ENCODE data around the gene PKLR. TPM values are rescaled to one million over a fixed set of nuclear protein-coding genes. Genes with fewer than 3 reads are reported as not detected.

The PKLR gene
- total RNA-seq, 1 donor from 2014 or later, result not detected

DNA sequence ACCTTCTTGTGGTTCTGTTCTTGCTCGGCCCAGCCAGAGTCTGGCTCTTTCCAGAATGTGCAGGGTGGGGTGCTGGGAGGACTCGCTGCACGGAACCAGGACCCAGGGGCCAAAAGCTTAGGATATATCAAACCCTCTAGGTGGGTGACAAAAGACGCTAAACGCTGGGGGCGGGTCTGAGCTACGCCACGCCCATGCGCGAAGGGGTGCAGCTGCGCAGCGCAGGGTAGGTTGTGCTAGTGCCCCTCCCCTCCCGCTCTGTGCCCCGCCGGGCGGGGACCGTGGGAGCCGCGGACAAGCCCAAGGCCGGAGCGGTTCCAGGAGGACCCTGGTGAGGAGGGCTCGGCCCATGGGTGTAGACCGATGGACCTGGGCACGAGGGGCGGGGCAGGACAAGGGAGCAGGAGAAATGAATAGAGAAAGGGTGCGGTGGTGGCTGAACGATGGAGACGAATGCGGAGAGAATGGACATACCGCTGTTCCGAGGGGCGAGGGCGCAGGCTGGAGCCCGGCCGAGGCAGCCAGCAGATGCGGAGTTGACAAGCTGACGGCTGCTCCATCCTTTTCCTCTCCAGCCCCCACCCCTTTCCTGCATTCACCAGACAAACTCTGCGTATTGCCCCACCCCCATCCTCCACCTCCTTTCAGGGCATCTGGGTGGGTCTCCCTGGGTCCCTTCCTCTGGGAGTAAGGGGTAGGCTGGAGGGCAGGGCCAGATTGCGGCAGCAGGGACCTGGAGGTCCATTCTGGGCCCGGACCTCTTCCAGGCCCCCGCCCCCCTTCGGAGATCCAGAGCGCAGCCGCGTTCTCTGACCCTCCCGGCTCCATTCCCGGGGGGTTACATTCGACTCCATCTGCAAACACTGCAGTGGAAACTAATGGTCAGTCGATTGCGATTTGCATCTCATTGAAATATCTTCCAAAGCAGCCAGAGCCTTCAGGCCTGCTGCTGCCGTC lies 19.7 kb upstream of the PKLR start, which contains the start of gene RUSC1:
Gene RUSC1 (plus strand): TSS at position 234 of the 957 bp plus-strand sequence. CDS start 880 bp downstream, outside the sequence.
- intact Hi-C loops (cut with DNase I), result loop anchor here (5.0 kb wide), 2 partner anchors 44 to 69 kb away; partner anchors contain the start of gene HCN3
- ATAC-seq (ENCODE audit: poor library complexity) (peak; percentile 51), DNase-seq (peak; percentile 94)

DNA sequence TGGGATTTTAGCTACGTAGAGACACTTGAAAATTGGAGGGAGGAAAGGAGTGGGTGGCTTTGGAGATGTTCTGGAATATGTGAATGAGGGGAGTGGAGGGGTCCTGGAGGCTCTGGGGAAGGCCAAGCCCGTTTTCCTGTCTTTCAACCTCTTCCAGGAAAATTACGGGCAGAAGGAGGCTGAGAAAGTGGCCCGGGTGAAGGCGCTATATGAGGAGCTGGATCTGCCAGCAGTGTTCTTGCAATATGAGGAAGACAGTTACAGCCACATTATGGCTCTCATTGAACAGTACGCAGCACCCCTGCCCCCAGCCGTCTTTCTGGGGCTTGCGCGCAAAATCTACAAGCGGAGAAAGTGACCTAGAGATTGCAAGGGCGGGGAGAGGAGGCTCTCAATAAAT lies 19.0 kb upstream of the PKLR start:
- no peak for DNase-seq
- intact Hi-C loops (cut with DNase I), result loop anchor here (5.0 kb wide), 2 partner anchors 43 to 68 kb away; partner anchors contain the start of gene HCN3
- no peak for ATAC-seq (ENCODE audit: poor library complexity)

- ATAC-seq (ENCODE audit: poor library complexity), result no peak
- intact Hi-C loops (cut with DNase I), result no loop called here
- DNase-seq, result no peak
Observed at GRCh38 chr1:155319536-155319935, 18.3 kb upstream of the PKLR start.

GRCh38 chr1:155318082-155318481 lies 16.8 kb upstream of the PKLR start:
- DNase-seq, result no peak
- no peak for ATAC-seq (ENCODE audit: poor library complexity)
- intact Hi-C loops (cut with DNase I), result no loop called here

GRCh38 chr1:155316922-155317321 lies 15.7 kb upstream of the PKLR start:
- ATAC-seq (ENCODE audit: poor library complexity) (no peak), DNase-seq (no peak)
- intact Hi-C loops (cut with DNase I), result no loop called here

GRCh38 chr1:155313261-155313660 lies 12.0 kb upstream of the PKLR start:
- no peak for ATAC-seq (ENCODE audit: poor library complexity)
- intact Hi-C loops (cut with DNase I), result no loop called here
- DNase-seq, result no peak

DNA sequence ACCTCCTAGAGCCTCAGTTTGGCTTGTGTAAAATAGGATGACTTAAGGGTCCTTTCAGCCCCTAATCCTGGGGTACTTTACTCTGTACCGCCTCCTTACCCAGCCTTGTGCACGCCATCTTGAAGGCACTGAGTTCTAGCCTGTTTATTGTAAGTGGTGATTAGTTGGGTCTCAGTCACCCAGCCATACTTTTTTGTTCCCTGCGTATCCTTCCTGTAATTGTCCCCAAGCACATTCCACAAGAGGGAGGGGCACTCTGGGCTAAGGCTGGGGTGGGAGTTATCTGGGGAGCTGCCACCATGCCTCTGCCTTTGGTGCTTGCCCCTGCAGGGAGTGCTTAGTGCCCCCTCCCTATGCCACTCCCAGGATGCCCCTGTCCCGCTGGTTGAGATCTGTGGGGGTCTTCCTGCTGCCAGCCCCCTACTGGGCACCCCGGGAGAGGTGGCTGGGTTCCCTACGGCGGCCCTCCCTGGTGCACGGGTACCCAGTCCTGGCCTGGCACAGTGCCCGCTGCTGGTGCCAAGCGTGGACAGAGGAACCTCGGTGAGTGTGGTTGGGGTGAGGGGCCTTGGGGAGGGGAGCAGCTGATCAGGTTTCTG lies 8.3 kb upstream of the PKLR start:
- intact Hi-C loops (cut with DNase I), result no loop called here
- no peak for ATAC-seq (ENCODE audit: poor library complexity)
- peak; percentile 65 for DNase-seq

GRCh38 chr1:155308493-155309422 lies 7.5 kb upstream of the PKLR start, which contains the start of gene FDPS:
Gene FDPS (plus strand): TSS chr1:155308866. CDS start chr1:155309790, 924 bp downstream.
- intact Hi-C loops (cut with DNase I), result no loop called here
- peak; percentile 100 for ATAC-seq (ENCODE audit: poor library complexity)
- DNase-seq, result peak; percentile 99

DNA sequence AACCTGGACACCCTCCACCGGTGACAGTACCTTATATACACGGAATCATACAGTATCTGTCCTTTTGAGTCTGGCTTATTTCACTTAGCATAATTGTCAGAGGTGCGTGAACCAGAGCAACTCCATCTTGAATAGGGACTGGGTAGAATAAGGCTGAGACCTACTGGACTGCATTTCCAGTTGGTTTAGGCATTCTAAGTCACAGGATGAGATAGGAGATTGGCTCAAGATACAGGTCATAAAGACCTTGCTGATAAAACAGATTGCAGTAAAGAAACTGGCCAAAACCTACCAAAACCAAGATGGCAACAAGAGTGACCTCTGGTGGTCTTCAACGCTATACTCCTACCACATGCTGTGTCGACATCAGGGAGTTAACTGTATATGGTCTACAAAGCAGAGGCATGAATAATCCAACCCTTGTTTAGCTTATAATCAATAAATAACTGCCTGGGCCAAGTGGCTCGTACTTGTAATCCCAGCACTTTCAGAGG lies 6.1 kb upstream of the PKLR start:
- intact Hi-C loops (cut with DNase I), result no loop called here

GRCh38 chr1:155305881-155306391 lies 4.7 kb upstream of the PKLR start:
- ATAC-seq (ENCODE audit: poor library complexity), result no peak
- DNase-seq, result no peak
- intact Hi-C loops (cut with DNase I), result no loop called here

More for the DNA sequence above, 6.1 kb upstream of the PKLR start:
- DNase-seq (no peak), ATAC-seq (ENCODE audit: poor library complexity) (no peak)

DNA sequence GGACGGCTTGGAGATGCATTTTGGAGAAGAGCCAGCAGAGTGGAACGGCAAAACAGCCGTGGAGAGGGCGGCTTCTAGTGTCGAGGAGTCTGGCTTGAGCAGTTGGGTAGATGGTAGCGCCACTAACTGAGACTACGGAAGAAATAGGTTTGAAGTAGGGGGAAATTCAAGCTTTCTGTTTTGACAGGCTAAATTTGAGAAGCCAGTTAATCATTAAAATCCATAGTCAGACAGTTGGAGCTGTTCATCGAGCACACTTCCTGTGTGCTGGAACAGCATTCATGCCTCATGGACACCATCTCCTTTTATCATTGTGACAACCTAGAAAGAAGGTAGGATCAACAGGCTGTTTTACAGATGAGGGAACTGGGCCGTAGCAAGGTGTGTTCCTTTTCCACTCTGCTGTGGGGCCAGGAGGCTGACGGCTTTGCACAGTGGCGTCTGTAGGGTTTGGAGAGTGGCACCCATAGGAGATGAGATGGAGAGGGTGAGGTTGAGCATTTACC lies 3.4 kb upstream of the PKLR start:
- intact Hi-C loops (cut with DNase I), result no loop called here

GRCh38 chr1:155300553-155301329 lies 497 bp downstream of the PKLR start:
- DNase-seq (no peak), ATAC-seq (ENCODE audit: poor library complexity) (no peak)
- intact Hi-C loops (cut with DNase I), result no loop called here

More for the DNA sequence above, 3.4 kb upstream of the PKLR start:
- no peak for ATAC-seq (ENCODE audit: poor library complexity)
- DNase-seq, result no peak

- ATAC-seq (ENCODE audit: poor library complexity) (no peak), DNase-seq (no peak)
- intact Hi-C loops (cut with DNase I), result no loop called here
Observed at GRCh38 chr1:155300024-155300423, 1.2 kb downstream of the PKLR start.

GRCh38 chr1:155297384-155297783 lies 3.9 kb downstream of the PKLR start:
- ATAC-seq (ENCODE audit: poor library complexity), result no peak
- intact Hi-C loops (cut with DNase I), result no loop called here
- no peak for DNase-seq

GRCh38 chr1:155296661-155297060 lies 4.6 kb downstream of the PKLR start:
- ATAC-seq (ENCODE audit: poor library complexity) (no peak), DNase-seq (no peak)
- intact Hi-C loops (cut with DNase I), result no loop called here

GRCh38 chr1:155295942-155296267 lies 5.3 kb downstream of the PKLR start:
- ATAC-seq (ENCODE audit: poor library complexity) (no peak), DNase-seq (no peak)
- intact Hi-C loops (cut with DNase I), result no loop called here

DNA sequence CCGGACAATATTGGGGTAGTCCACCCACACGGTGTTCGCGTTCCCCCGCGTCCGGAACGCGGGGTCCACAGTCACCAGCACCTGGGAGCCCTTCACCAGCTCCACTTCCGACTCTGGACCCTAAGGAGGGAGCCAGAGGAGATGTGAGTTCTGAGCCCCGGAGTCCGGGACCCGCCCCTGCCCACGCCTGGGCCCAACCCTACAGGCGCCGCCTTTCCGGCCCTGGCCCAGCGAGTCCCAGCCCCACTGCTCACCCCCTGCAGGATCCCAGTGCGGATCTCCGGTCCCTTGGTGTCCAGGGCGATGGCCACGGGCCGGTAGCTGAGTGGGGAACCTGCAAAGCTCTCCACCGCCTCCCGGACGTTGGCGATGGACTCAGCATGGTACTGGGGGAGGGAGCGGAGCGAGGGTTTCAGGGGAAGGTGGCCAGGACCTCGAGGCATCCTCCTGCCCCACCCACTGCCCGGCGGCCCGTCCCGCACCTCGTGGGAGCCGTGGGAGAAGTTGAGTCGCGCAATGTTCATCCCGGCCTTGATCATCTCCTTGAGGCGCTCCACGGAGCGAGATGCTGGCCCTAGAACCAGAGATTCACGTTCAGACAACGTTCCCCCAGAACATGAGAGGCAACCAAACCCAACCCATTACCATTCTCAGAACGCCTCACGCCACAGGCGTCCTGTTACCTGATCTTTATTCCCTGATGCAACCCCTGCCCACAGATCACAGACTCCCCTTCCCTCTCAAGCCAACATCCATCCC lies 5.9 kb downstream of the PKLR start:
- intact Hi-C loops (cut with DNase I), result no loop called here
- ATAC-seq (ENCODE audit: poor library complexity) (no peak), DNase-seq (no peak)

Data from Right ventricle myocardium superior (tissue), 1 donor.